Thyroid gland (tissue), 4 donors: ENCODE data around the gene NRARP. TPM values are rescaled to one million over a fixed set of nuclear protein-coding genes. Genes with fewer than 3 reads are reported as not detected.

Experiments used
- DNase-seq, 2 donors: peaks; one replicate each; pipeline ENCODE4 v3.0.0-alpha.2; 2019
- H3K27ac ChIP-seq, 3 donors: fragments of 200-600 bp; sonication (generic); 1 replicate in 2 of 3; 2 replicates in 1 of 3; pipeline ENCODE4 v1.5.1; 2016 to 2019; ENCODE audit warnings: mild to moderate bottlenecking in 1 of 3, moderate library complexity in 1 of 3
- H3K27me3 ChIP-seq: fragments of 200-600 bp; sonication (generic); one replicate; pipeline ENCODE4 v1.5.1; 2019
- H3K36me3 ChIP-seq, 2 donors: fragments of 200-600 bp; sonication (generic); one replicate each; pipeline ENCODE4 v1.5.1; 2016 to 2019
- H3K4me1 ChIP-seq, 2 donors: fragments of 200-600 bp; sonication (generic); one replicate each; pipeline ENCODE4 v1.5.1; 2017 to 2019
- H3K4me3 ChIP-seq, 3 donors: fragments of 200-600 bp; sonication (generic); replicated peaks in 1 of 3; 1 replicate in 2 of 3; 2 replicates in 1 of 3; pipeline ENCODE4 v1.5.1; 2016; ENCODE audit warnings: mild to moderate bottlenecking in 1 of 3
- H3K9me3 ChIP-seq: fragments of 200-600 bp; sonication (generic); one replicate; pipeline ENCODE4 v1.5.1; 2017
- CTCF ChIP-seq, 6 experiments: fragments of 200-600 bp in 3 of 6; fragments of 450-650 bp in 3 of 6; sonication (generic) in 3 of 6; IDR thresholded peaks; one replicate each; pipeline ENCODE4 v1.5.1; 2016 to 2019; ENCODE audit warnings: antibody characterized with exemption in 6 of 6, mild to moderate bottlenecking in 2 of 6, inconsistent platforms in 1 of 6, moderate library complexity in 1 of 6
- POLR2A ChIP-seq, 2 donors: fragments of 450-650 bp; IDR thresholded peaks; one replicate each; pipeline ENCODE4 v1.6.1; 2017; ENCODE audit warnings: antibody characterized with exemption in 2 of 2, mild to moderate bottlenecking in 2 of 2, moderate library complexity in 1 of 2
- WGBS, 2 donors: methylation state at CpG; one replicate each; pipeline ENCODE4 v1.1.5; 2017; 5-methylcytosine and 5-hydroxymethylcytosine counted together
- intact Hi-C: fragments of 100-400 bp; cut with DNase I; formaldehyde crosslinking; loops from one replicate; pipeline ENCODE4 v1.15.1; 2023
- total RNA-seq, 4 donors: library from RNA; depleted of rRNA; stranded (reverse); fragments of >200 nt; gene quantifications; one replicate each; pipeline ENCODE4 v1.2.3, GENCODE V29; 2016

NRARP gene
- total RNA-seq, 4 donors from 2014 or later = 1.8 to 10.2 (median 6.8) TPM

- intact Hi-C loops = no loop called here
- TF ChIP-seq CTCF (IDR thresholded peaks at IDR 0.05) = no peak
- no peak for TF ChIP-seq POLR2A (IDR thresholded peaks at IDR 0.05)
- H3K4me3 ChIP-seq = no peak overlapping the region
- no peaks in the 10 kb centered on the region for H3K9me3 ChIP-seq
- DNase-seq = no peak
- H3K27ac ChIP-seq = no peak overlapping the region
- H3K27me3 ChIP-seq = no peaks in the 10 kb centered on the region
- WGBS, 2 donors = 76 to 78% methylated on average over 13 to 19 of the region's 24 CpGs
- peaks cover 7 to 34% of the 10 kb centered on the region in 2 donors for H3K4me1 ChIP-seq
- H3K36me3 ChIP-seq = no peaks in the 10 kb centered on the region
Observed at GRCh38 chr9:137317718-137318511, 15.8 kb upstream of the NRARP start.

GRCh38 chr9:137317021-137317717 lies 15.1 kb upstream of the NRARP start:
- 83 to 86% methylated on average over 5 to 6 of the region's 19 CpGs for WGBS, 2 donors
- H3K36me3 ChIP-seq = no peaks in the 10 kb centered on the region
- H3K4me1 ChIP-seq = peaks cover 7 to 34% of the 10 kb centered on the region in 2 donors
- no peaks in the 10 kb centered on the region for H3K27me3 ChIP-seq
- DNase-seq = no peak
- H3K4me3 ChIP-seq = no peak overlapping the region
- no peak overlapping the region for H3K27ac ChIP-seq
- no peaks in the 10 kb centered on the region for H3K9me3 ChIP-seq
- TF ChIP-seq POLR2A (IDR thresholded peaks at IDR 0.05) (no peak), CTCF (IDR thresholded peaks at IDR 0.05) (no peak)
- intact Hi-C loops = no loop called here

- no peak overlapping the region for H3K27ac ChIP-seq
- intact Hi-C loops = no loop called here
- 13 to 25% methylated on average over 1 to 30 of the region's 83 CpGs for WGBS, 2 donors
Observed at GRCh38 chr9:137316012-137316981, 14.2 kb upstream of the NRARP start.

GRCh38 chr9:137315581-137316011 lies 13.5 kb upstream of the NRARP start:
- Histone ChIP-seq H3K4me1 (peaks cover 7 to 32% of the 10 kb centered on the region in 2 donors), H3K4me3 (peak overlapping the region in 1 of 3 donors; percentile 21), H3K36me3 (no peaks in the 10 kb centered on the region), H3K9me3 (no peaks in the 10 kb centered on the region), H3K27ac (peak overlapping the region in 1 of 3 donors; percentile 2), H3K27me3 (no peaks in the 10 kb centered on the region)
- TF ChIP-seq CTCF (IDR thresholded peaks at IDR 0.05) (no peak), POLR2A (IDR thresholded peaks at IDR 0.05) (no peak)
- WGBS, 2 donors = 36 to 52% methylated on average over 9 to 15 of the region's 18 CpGs
- intact Hi-C loops = no loop called here
- no peak for DNase-seq

More at GRCh38 chr9:137316012-137316981, 14.2 kb upstream of the NRARP start:
- Histone ChIP-seq H3K27me3 (no peaks in the 10 kb centered on the region), H3K36me3 (no peaks in the 10 kb centered on the region), H3K4me1 (peaks cover 7 to 36% of the 10 kb centered on the region in 2 donors), H3K9me3 (no peaks in the 10 kb centered on the region), H3K4me3 (peak overlapping the region in 1 of 3 donors; percentile 21)
- TF ChIP-seq POLR2A (IDR thresholded peaks at IDR 0.05) = no peak
- TF ChIP-seq CTCF (IDR thresholded peaks at IDR 0.05) = no peak
- DNase-seq = peak; percentile 43 to 45
